A549 (cell line): ENCODE measurements around the gene ADGRG1. TPM values are rescaled to one million over a fixed set of nuclear protein-coding genes. Genes with fewer than 3 reads are reported as not detected.

Experiments
- ATAC-seq, 2 experiments: fragments of 200-7000 bp in 1 of 2; fragments of >200 bp in 1 of 2; cut with Nextera tagmentation in 1 of 2; cut with Tn5 transposase in 1 of 2; 3 replicates each; pipeline versions ENCODE4 v1.8.0 to v1.9.1; 2018 to 2020; ENCODE audit warnings: mild to moderate bottlenecking in 1 of 2, moderate library complexity in 1 of 2
- CTCF ChIA-PET: fragments of 300-600 bp; sonication (Branson Sonifier 250); formaldehyde crosslinking; extraction: SDS; loops from one replicate; lab custom pipeline; 2021; ENCODE audit warnings: antibody characterized with exemption, inconsistent platforms; lab: Yijun Ruan, JAX
- POLR2A ChIA-PET: fragments of 350-600 bp; formaldehyde crosslinking; extraction: SDS; loops from one replicate; lab custom pipeline; 2021; ENCODE audit warnings: antibody characterized with exemption, inconsistent platforms; lab: Yijun Ruan, JAX
- DNase-seq, 2 experiments: peaks; one replicate each; pipeline versions ENCODE4 v3.0.0 to v3.0.0-alpha.2; 2011 to 2016; ENCODE audit warnings: low read depth in 1 of 2, low spot score in 1 of 2
- FAIRE-seq: peaks from 2 replicates; lab custom pipeline; 2011; peaks lifted over from hg19 to GRCh38; lab: Jason Lieb, UNC
- H3K27ac ChIP-seq, 2 experiments: fragments of >200 bp; sonication (Bioruptor Twin); formaldehyde crosslinking; 3 replicates each; pipeline ENCODE4 v1.5.1; 2016 to 2017
- H3K4me1 ChIP-seq: fragments of >200 bp; sonication (Bioruptor Twin); formaldehyde crosslinking; 3 replicates; pipeline ENCODE4 v1.6.1; 2016
- H3K4me2 ChIP-seq: fragments of >200 bp; sonication (Bioruptor Twin); formaldehyde crosslinking; 3 replicates; pipeline ENCODE4 v1.6.1; 2016
- H3K4me3 ChIP-seq: fragments of >200 bp; sonication (Bioruptor Twin); formaldehyde crosslinking; 3 replicates; pipeline ENCODE4 v1.5.1; 2016
- H3K9me3 ChIP-seq: fragments of >200 bp; sonication (Bioruptor Twin); formaldehyde crosslinking; 3 replicates; pipeline ENCODE4 v1.6.1; 2016
- BHLHE40 ChIP-seq: IDR thresholded peaks from 2 replicates; pipeline ENCODE4 v1.6.1; 2012; ENCODE audit warnings: low read depth, low read length, inconsistent platforms
- CEBPB ChIP-seq, 2 experiments: fragments of >200 bp in 1 of 2; sonication (Bioruptor Twin) in 1 of 2; formaldehyde crosslinking in 1 of 2; IDR thresholded peaks; 2 replicates each; pipeline ENCODE4 v1.6.1; 2012 to 2016
- FOXS1 ChIP-seq: fragments of 250-450 bp; sonication (Bioruptor Pico); IDR thresholded peaks from 2 replicates; pipeline ENCODE4 v1.5.0; 2020; ENCODE audit warnings: mild to moderate bottlenecking, moderate library complexity
- GATA3 ChIP-seq: IDR thresholded peaks from 2 replicates; pipeline ENCODE4 v1.6.1; 2012; ENCODE audit warnings: borderline replicate concordance
- HOXB13 ChIP-seq: fragments of 250-450 bp; sonication (Bioruptor Pico); IDR thresholded peaks from 2 replicates; pipeline ENCODE4 v1.5.0; 2020; ENCODE audit warnings: low read depth, mild to moderate bottlenecking, moderate library complexity
- JUNB ChIP-seq: fragments of >200 bp; sonication (Bioruptor Twin); formaldehyde crosslinking; IDR thresholded peaks from 2 replicates; pipeline ENCODE4 v1.6.1; 2016
- KDM1A ChIP-seq: fragments of 200-600 bp; sonication (generic); IDR thresholded peaks from 2 replicates; pipeline ENCODE4 v1.6.1; 2016; ENCODE audit warnings: low read depth, mild to moderate bottlenecking
- KDM5A ChIP-seq: fragments of 200-600 bp; sonication (generic); IDR thresholded peaks from 2 replicates; pipeline ENCODE4 v1.6.1; 2016; ENCODE audit warnings: antibody characterized with exemption, mild to moderate bottlenecking
- MAFK ChIP-seq: fragments of 450-650 bp; IDR thresholded peaks from 2 replicates; pipeline ENCODE4 v1.6.1; 2014; ENCODE audit not compliant: partially characterized antibody
- POLR2A ChIP-seq: IDR thresholded peaks from 2 replicates; pipeline ENCODE4 v1.6.1; 2012; ENCODE audit warnings: mild to moderate bottlenecking, low read length
- POLR2AphosphoS2 ChIP-seq: conservative IDR thresholded peaks from 2 replicates; pipeline ENCODE4 v1.6.1; 2012; ENCODE audit warnings: low read length, improper control_type of control experiment, inconsistent platforms
- RARB ChIP-seq: fragments of 250-450 bp; sonication (Bioruptor Pico); IDR thresholded peaks from 2 replicates; pipeline ENCODE4 v1.8.0; 2021; ENCODE audit warnings: mild to moderate bottlenecking, moderate library complexity
- RFX5 ChIP-seq: fragments of 450-650 bp; IDR thresholded peaks from 2 replicates; pipeline ENCODE4 v1.7.1; 2014; ENCODE audit warnings: antibody characterized with exemption, mild to moderate bottlenecking, moderate library complexity
- TP53 ChIP-seq: fragments of 250-450 bp; sonication (Bioruptor Pico); IDR thresholded peaks from 2 replicates; pipeline ENCODE4 v1.5.0; 2021; ENCODE audit warnings: mild to moderate bottlenecking, moderate library complexity
- WGBS: methylation state at CpG from one replicate; pipeline ENCODE4 v1.1.6; 2017; ENCODE audit errors: missing lambda C conversion rate; 5-methylcytosine and 5-hydroxymethylcytosine counted together
- polyA plus RNA-seq, 4 experiments: library from polyadenylated mRNA; depleted of rRNA in 3 of 4; stranded (reverse); fragments of >200 nt; fragmentation: RNase III in 1 of 4; extraction: RNeasy Plus Mini Kit Qiagen cat#74134 plus additional on column Dnase treatment in 1 of 4; gene quantifications; 2 replicates in 3 of 4; 3 replicates in 1 of 4; pipeline ENCODE4 v1.2.3, GENCODE V29; 2011 to 2017
- TF ChIP-seq, protein P1 (sequence below): fragments of >200 bp; sonication (Bioruptor Twin); formaldehyde crosslinking; IDR thresholded peaks from 2 replicates; pipeline ENCODE4 v1.6.1; 2016
- TF ChIP-seq, protein P2 (sequence below): fragments of 250-450 bp; sonication (Bioruptor Pico); IDR thresholded peaks from 2 replicates; pipeline ENCODE4 v1.5.0; 2020; ENCODE audit warnings: low read depth, mild to moderate bottlenecking, moderate library complexity
- TF ChIP-seq, protein P3 (sequence below): fragments of >200 bp; sonication (Bioruptor Twin); formaldehyde crosslinking; IDR thresholded peaks from 3 replicates; pipeline ENCODE4 v1.6.1; 2016
- TF ChIP-seq, protein P4 (sequence below): fragments of 200-600 bp; sonication (generic); IDR thresholded peaks from 2 replicates; pipeline ENCODE4 v1.6.1; 2016; ENCODE audit warnings: antibody characterized with exemption, mild to moderate bottlenecking, moderate library complexity
- TF ChIP-seq, protein P5 (sequence below): IDR thresholded peaks from 2 replicates; pipeline ENCODE4 v1.6.1; 2012; ENCODE audit warnings: low read depth, borderline replicate concordance
- TF ChIP-seq, protein P6 (sequence below): fragments of 250-450 bp; sonication (Bioruptor Pico); IDR thresholded peaks from 2 replicates; pipeline ENCODE4 v1.5.0; 2021; ENCODE audit warnings: mild to moderate bottlenecking, moderate library complexity, borderline replicate concordance

The ADGRG1 gene
- polyA plus RNA-seq, 2 of the 4 experiments (the other 2 are of a cell fraction): 28.3 to 142 TPM

DNA sequence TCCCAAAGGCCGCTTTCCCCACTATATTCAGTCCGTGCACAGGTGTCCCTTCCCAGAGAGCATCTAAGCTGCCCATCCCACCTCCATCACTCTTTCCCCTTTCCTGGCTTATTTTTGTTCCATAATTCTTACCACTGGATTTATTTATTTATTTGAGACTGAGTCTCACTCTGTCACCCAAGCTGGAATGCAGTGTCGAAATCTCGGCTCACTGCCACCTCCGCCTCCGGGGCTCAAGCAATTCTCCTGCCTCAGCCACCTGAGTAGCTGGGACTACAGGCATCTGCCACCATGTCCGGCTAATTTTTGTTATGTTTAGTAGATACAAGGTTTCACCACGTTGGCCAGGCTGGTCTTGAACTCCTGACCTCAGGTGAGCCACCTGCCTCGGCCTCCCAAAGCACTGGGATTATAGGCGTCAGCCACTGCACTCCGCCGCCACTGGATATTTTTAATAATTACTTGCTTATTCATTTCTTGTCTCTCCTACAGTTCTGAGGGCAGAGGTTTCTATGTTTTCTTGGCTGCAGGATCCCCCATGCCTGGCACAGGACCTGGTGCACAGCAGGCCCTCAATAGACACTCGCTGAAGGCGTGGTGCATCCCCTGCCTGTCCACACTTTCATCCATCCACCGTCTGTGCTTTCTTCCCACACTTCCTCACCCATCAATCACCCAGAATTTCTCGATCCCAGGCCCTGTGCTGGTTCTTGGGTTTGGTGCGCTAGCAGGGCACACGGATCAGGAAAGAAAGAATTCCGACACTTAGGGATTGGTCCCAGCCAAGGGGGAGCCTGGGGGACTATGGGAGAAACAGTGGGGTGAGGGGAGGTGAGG, 9.9 kb upstream of the ADGRG1 start:
- WGBS: 79% methylated on average over 19 of the region's 19 CpGs
- DNase-seq: no peak
- H3K27ac ChIP-seq: peak overlapping the region; percentile 91 to 98

DNA sequence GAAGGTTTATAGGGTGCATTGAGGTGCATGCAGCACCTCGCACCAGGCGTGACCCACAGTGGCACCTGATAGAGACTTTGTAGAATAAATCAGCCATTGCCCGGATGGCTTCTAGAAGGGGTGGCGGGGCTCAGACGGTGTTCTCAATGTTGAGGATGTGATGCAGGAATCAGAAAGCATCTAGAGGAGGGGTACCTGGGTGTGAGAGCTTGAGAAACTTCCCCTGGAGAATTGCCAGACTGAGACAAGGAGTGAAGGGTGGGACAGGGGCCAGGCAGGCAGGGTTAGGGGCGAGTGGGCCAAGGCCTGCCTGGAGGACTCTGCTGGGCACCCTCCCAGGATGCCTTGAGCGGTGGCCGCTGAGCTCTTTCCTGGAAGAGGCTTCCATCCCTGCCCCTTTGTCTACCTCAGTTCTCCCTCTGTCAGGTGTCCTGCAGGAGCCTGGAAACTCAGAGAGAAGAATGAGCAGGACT, 9.3 kb upstream of the ADGRG1 start:
- POLR2A ChIA-PET: no interaction called here
- no peak for ATAC-seq
- no peak for DNase-seq
- Histone ChIP-seq H3K4me1 (peaks cover 78% of the 10 kb centered on the region), H3K4me2 (peak overlapping the region; percentile 59; the same call in 1 of the 3 replicates), H3K27ac (peak overlapping the region; percentile 91 to 98), H3K4me3 (no peak overlapping the region), H3K9me3 (no peaks in the 10 kb centered on the region)
- no peak for FAIRE-seq
- CTCF ChIA-PET: interaction anchor here (0.7 to 12.2 kb wide), 7 partner anchors 9 to 43 kb away, joined by 3 to 100 read pairs (median 4); partner anchors contain the start of gene ADGRG1
- WGBS: 89% methylated on average over 8 of the region's 8 CpGs
- TF ChIP-seq JUNB (no peak), TP53 (CRISPR knock-in tag) (no peak), POLR2A (no peak), POLR2AphosphoS2 (no peak), MAFK (no peak), RFX5 (no peak), FOXS1 (CRISPR knock-in tag) (no peak), CEBPB (IDR thresholded peaks at IDR 0.05) (no peak), HOXB13 (CRISPR knock-in tag) (no peak), RARB (no peak), KDM1A (no peak)
- TF ChIP-seq, protein P1, sequence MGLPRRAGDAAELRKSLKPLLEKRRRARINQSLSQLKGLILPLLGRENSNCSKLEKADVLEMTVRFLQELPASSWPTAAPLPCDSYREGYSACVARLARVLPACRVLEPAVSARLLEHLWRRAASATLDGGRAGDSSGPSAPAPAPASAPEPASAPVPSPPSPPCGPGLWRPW: no peak
- TF ChIP-seq, protein P2, sequence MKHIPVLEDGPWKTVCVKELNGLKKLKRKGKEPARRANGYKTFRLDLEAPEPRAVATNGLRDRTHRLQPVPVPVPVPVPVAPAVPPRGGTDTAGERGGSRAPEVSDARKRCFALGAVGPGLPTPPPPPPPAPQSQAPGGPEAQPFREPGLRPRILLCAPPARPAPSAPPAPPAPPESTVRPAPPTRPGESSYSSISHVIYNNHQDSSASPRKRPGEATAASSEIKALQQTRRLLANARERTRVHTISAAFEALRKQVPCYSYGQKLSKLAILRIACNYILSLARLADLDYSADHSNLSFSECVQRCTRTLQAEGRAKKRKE (CRISPR knock-in tag): no peak
- TF ChIP-seq, protein P3, sequence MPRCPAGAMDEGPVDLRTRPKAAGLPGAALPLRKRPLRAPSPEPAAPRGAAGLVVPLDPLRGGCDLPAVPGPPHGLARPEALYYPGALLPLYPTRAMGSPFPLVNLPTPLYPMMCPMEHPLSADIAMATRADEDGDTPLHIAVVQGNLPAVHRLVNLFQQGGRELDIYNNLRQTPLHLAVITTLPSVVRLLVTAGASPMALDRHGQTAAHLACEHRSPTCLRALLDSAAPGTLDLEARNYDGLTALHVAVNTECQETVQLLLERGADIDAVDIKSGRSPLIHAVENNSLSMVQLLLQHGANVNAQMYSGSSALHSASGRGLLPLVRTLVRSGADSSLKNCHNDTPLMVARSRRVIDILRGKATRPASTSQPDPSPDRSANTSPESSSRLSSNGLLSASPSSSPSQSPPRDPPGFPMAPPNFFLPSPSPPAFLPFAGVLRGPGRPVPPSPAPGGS: no peak
- TF ChIP-seq, protein P4, sequence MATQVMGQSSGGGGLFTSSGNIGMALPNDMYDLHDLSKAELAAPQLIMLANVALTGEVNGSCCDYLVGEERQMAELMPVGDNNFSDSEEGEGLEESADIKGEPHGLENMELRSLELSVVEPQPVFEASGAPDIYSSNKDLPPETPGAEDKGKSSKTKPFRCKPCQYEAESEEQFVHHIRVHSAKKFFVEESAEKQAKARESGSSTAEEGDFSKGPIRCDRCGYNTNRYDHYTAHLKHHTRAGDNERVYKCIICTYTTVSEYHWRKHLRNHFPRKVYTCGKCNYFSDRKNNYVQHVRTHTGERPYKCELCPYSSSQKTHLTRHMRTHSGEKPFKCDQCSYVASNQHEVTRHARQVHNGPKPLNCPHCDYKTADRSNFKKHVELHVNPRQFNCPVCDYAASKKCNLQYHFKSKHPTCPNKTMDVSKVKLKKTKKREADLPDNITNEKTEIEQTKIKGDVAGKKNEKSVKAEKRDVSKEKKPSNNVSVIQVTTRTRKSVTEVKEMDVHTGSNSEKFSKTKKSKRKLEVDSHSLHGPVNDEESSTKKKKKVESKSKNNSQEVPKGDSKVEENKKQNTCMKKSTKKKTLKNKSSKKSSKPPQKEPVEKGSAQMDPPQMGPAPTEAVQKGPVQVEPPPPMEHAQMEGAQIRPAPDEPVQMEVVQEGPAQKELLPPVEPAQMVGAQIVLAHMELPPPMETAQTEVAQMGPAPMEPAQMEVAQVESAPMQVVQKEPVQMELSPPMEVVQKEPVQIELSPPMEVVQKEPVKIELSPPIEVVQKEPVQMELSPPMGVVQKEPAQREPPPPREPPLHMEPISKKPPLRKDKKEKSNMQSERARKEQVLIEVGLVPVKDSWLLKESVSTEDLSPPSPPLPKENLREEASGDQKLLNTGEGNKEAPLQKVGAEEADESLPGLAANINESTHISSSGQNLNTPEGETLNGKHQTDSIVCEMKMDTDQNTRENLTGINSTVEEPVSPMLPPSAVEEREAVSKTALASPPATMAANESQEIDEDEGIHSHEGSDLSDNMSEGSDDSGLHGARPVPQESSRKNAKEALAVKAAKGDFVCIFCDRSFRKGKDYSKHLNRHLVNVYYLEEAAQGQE: no peak
- TF ChIP-seq, protein P5, sequence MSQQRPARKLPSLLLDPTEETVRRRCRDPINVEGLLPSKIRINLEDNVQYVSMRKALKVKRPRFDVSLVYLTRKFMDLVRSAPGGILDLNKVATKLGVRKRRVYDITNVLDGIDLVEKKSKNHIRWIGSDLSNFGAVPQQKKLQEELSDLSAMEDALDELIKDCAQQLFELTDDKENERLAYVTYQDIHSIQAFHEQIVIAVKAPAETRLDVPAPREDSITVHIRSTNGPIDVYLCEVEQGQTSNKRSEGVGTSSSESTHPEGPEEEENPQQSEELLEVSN: no peak

More for the DNA sequence above, 9.9 kb upstream of the ADGRG1 start:
- ATAC-seq: no peak
- ChIA-PET CTCF (interaction anchor here (0.7 to 12.2 kb wide), 10 partner anchors 9 to 42 kb away, joined by 3 to 100 read pairs (median 4); partner anchors contain the start of gene ADGRG1), POLR2A (no interaction called here)
- FAIRE-seq: no peak
- TF ChIP-seq KDM5A (no peak), CEBPB (IDR thresholded peaks at IDR 0.05) (peak; percentile 41 to 64; a peak in 3 of 4 replicates), BHLHE40 (no peak), GATA3 (0 out of 2 replicates have a peak, but pooled peaks have one; percentile 9)
- TF ChIP-seq, protein P4: no peak
- TF ChIP-seq, protein P6, sequence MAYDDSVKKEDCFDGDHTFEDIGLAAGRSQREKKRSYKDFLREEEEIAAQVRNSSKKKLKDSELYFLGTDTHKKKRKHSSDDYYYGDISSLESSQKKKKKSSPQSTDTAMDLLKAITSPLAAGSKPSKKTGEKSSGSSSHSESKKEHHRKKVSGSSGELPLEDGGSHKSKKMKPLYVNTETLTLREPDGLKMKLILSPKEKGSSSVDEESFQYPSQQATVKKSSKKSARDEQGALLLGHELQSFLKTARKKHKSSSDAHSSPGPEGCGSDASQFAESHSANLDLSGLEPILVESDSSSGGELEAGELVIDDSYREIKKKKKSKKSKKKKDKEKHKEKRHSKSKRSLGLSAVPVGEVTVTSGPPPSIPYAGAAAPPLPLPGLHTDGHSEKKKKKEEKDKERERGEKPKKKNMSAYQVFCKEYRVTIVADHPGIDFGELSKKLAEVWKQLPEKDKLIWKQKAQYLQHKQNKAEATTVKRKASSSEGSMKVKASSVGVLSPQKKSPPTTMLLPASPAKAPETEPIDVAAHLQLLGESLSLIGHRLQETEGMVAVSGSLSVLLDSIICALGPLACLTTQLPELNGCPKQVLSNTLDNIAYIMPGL (CRISPR knock-in tag): no peak
- Histone ChIP-seq H3K4me3 (no peak overlapping the region), H3K9me3 (no peaks in the 10 kb centered on the region), H3K4me2 (peak overlapping the region; percentile 8; the same call in 2 of the 3 replicates), H3K4me1 (peaks cover 71% of the 10 kb centered on the region)
